HepG2 (cell line): ENCODE results near the gene FXN. TPM values are rescaled to one million over a fixed set of nuclear protein-coding genes. Genes with fewer than 3 reads are reported as not detected.

Source experiments
- BHLHE40 ChIP-seq: IDR thresholded peaks from 2 replicates; pipeline ENCODE4 v1.6.1; 2011; ENCODE audit warnings: low read length, improper control_type of control experiment
- EHMT2 ChIP-seq: fragments of 200-600 bp; sonication (generic); IDR thresholded peaks from 2 replicates; pipeline ENCODE4 v1.7.0; 2017; ENCODE audit warnings: antibody characterized with exemption, low read depth, low read length, borderline replicate concordance
- KDM2A ChIP-seq: sonication (generic); formaldehyde crosslinking; IDR thresholded peaks from 2 replicates; pipeline ENCODE4 v1.4.0; 2020; ENCODE audit warnings: low read depth, missing genetic modification reagents, borderline replicate concordance
- KLF12 ChIP-seq: sonication (generic); formaldehyde crosslinking; IDR thresholded peaks from 2 replicates; pipeline ENCODE4 v1.4.0; 2020; ENCODE audit warnings: missing genetic modification reagents, borderline replicate concordance
- KLF16 ChIP-seq, 2 experiments: sonication (generic) in 1 of 2; formaldehyde crosslinking in 1 of 2; IDR thresholded peaks; 2 replicates each; pipeline versions ENCODE4 v1.6.1 to v1.8.0; 2016 to 2023; ENCODE audit warnings: missing genetic modification reagents in 2 of 2, missing compliant biosample characterization in 1 of 2
- MAFG ChIP-seq: sonication (generic); formaldehyde crosslinking; IDR thresholded peaks from 2 replicates; pipeline ENCODE4 v1.5.1; 2020; ENCODE audit warnings: mild to moderate bottlenecking, missing genetic modification reagents
- NFE2 ChIP-seq: sonication (generic); formaldehyde crosslinking; IDR thresholded peaks from 2 replicates; pipeline ENCODE4 v1.4.0; 2020; ENCODE audit warnings: missing genetic modification reagents
- PHB2 ChIP-seq: fragments of 450-650 bp; IDR thresholded peaks from 2 replicates; pipeline ENCODE4 v1.6.1; 2018; ENCODE audit not compliant: partially characterized antibody
- PRPF4 ChIP-seq: fragments of 200-400 bp; formaldehyde crosslinking; IDR thresholded peaks from 2 replicates; pipeline ENCODE4 v1.6.1; 2016; ENCODE audit warnings: low read length, low read depth; ENCODE audit not compliant: poor library complexity, severe bottlenecking
- SAFB2 ChIP-seq: sonication (generic); formaldehyde crosslinking; IDR thresholded peaks from 2 replicates; pipeline ENCODE4 v1.5.1; 2020; ENCODE audit warnings: missing genetic modification reagents, low read depth, mild to moderate bottlenecking, borderline replicate concordance
- TAF15 ChIP-seq: fragments of 200-400 bp; formaldehyde crosslinking; IDR thresholded peaks from one replicate; pipeline ENCODE4 v1.6.1; 2018; ENCODE audit warnings: mild to moderate bottlenecking, low read depth, low read length; ENCODE audit not compliant: poor library complexity, severe bottlenecking
- ZNF282 ChIP-seq: fragments of 450-650 bp; IDR thresholded peaks from 2 replicates; pipeline ENCODE4 v1.6.1; 2018; ENCODE audit not compliant: partially characterized antibody
- ZNF354B ChIP-seq: sonication (generic); formaldehyde crosslinking; IDR thresholded peaks from 2 replicates; pipeline ENCODE4 v1.8.0; 2022; ENCODE audit warnings: mild to moderate bottlenecking, missing genetic modification reagents
- ZNF441 ChIP-seq: sonication (generic); formaldehyde crosslinking; IDR thresholded peaks from 2 replicates; pipeline ENCODE4 v1.7.0; 2021; ENCODE audit warnings: missing genetic modification reagents, borderline replicate concordance
- ZNF607 ChIP-seq: sonication (generic); formaldehyde crosslinking; IDR thresholded peaks from 2 replicates; pipeline ENCODE4 v1.5.1; 2020; ENCODE audit warnings: missing genetic modification reagents, mild to moderate bottlenecking, borderline replicate concordance
- ZNF790 ChIP-seq: sonication (generic); formaldehyde crosslinking; IDR thresholded peaks from 2 replicates; pipeline ENCODE4 v1.8.0; 2022; ENCODE audit warnings: missing genetic modification reagents, mild to moderate bottlenecking, borderline replicate concordance
- ZNF878 ChIP-seq: sonication (generic); formaldehyde crosslinking; IDR thresholded peaks from 2 replicates; pipeline ENCODE4 v1.8.1; 2023; ENCODE audit warnings: mild to moderate bottlenecking, missing genetic modification reagents, moderate library complexity
- polyA plus RNA-seq, 8 experiments: library from polyadenylated mRNA; depleted of rRNA in 3 of 8; stranded (reverse) in 7 of 8; unstranded in 1 of 8; fragments of >200 nt; fragmentation: Illumina TruSeq in 4 of 8; extraction: Trizol in 4 of 8; gene quantifications; 2 replicates each; pipeline versions ENCODE4 v1.2.1 to v1.2.3, GENCODE V29; 2011 to 2016; ENCODE audit warnings: low read depth in 4 of 8, missing spikeins in 1 of 8, mixed read lengths in 1 of 8; ENCODE audit not compliant: insufficient read depth in 1 of 8
- total RNA-seq, 5 experiments: library from RNA; depleted of rRNA; stranded (reverse); fragments of >200 nt; fragmentation: Illumina TruSeq; extraction: Trizol; gene quantifications; 2 replicates each; pipeline ENCODE4 v1.2.3, GENCODE V29; 2016; ENCODE audit warnings: low read depth in 1 of 5
- TF ChIP-seq, protein P1 (sequence below): sonication (generic); formaldehyde crosslinking; IDR thresholded peaks from 2 replicates; pipeline ENCODE4 v1.8.0; 2022; ENCODE audit warnings: missing genetic modification reagents, mild to moderate bottlenecking, borderline replicate concordance
- TF ChIP-seq, protein P2 (sequence below): IDR thresholded peaks from 2 replicates; pipeline ENCODE4 v1.6.1; 2016; ENCODE audit warnings: mild to moderate bottlenecking
- TF ChIP-seq, protein P3 (sequence below): sonication (generic); formaldehyde crosslinking; IDR thresholded peaks from 2 replicates; pipeline ENCODE4 v1.4.0; 2020; ENCODE audit warnings: missing genetic modification reagents; ENCODE audit errors: not compliant biosample characterization
- TF ChIP-seq, protein P4 (sequence below): conservative IDR thresholded peaks from 2 replicates; pipeline ENCODE4 v1.6.1; 2018; ENCODE audit warnings: missing genetic modification reagents

Gene FXN
- total and polyA plus RNA-seq, 2 of the 13 experiments (the other 11 are each of a cell fraction or from before 2014, with no cell fraction given), result 24.1 to 26.0 TPM

DNA sequence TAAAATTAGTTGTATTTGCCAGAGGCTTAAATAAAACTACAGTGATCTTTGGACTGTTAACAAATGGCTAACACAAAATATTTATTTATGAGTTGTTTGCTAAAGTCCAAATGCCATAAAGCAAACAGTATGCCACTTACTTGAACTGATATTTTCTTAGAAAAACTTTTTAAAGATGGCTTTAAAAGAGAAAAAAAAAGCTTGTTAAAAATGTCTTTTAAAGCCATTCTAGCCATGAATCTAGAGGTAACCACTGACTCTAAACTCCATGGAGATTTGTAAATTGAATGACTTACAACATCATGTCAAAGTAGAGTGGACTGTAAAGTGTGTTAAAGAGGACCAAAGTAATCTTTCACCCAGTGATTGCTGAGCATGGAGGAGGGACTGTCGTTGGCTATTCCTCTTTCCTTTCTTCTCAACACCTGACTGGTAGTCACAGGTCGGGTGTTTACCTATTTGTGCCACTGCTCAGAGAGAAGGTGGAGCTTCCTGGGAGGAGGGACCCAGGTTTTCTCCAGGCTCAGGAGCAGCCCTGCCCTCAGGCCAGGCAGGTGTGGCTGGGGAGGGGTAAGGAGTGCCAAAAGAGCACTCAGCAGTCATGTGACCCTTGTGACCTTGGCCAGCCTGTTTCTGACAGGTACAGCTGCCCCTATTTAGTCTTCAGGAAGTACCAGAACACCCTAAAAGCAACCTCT lies 69.4 kb downstream of the FXN start (continued):
- TF ChIP-seq, protein P1, sequence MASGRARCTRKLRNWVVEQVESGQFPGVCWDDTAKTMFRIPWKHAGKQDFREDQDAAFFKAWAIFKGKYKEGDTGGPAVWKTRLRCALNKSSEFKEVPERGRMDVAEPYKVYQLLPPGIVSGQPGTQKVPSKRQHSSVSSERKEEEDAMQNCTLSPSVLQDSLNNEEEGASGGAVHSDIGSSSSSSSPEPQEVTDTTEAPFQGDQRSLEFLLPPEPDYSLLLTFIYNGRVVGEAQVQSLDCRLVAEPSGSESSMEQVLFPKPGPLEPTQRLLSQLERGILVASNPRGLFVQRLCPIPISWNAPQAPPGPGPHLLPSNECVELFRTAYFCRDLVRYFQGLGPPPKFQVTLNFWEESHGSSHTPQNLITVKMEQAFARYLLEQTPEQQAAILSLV, result no peak
- TF ChIP-seq KDM2A (no peak; the same call in 1 of the 2 replicates), ZNF354B (CRISPR knock-in tag) (no peak), PRPF4 (no peak), EHMT2 (no peak), ZNF282 (no peak), TAF15 (no peak), KLF16 (CRISPR knock-in tag; IDR thresholded peaks at IDR 0.05) (peak in 1 of 2 experiments; percentile 69; a peak in 2 of 4 replicates), MAFG (CRISPR knock-in tag) (no peak), NFE2 (no peak), ZNF607 (no peak), ZNF878 (no peak), BHLHE40 (no peak), KLF12 (CRISPR knock-in tag) (no peak), PHB2 (no peak), ZNF441 (no peak), SAFB2 (CRISPR knock-in tag) (no peak; the same call in 1 of the 2 replicates), ZNF790 (CRISPR knock-in tag) (no peak)
- TF ChIP-seq, protein P2, sequence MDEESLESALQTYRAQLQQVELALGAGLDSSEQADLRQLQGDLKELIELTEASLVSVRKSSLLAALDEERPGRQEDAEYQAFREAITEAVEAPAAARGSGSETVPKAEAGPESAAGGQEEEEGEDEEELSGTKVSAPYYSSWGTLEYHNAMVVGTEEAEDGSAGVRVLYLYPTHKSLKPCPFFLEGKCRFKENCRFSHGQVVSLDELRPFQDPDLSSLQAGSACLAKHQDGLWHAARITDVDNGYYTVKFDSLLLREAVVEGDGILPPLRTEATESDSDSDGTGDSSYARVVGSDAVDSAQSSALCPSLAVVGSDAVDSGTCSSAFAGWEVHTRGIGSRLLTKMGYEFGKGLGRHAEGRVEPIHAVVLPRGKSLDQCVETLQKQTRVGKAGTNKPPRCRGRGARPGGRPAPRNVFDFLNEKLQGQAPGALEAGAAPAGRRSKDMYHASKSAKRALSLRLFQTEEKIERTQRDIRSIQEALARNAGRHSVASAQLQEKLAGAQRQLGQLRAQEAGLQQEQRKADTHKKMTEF, result peak; percentile 60; the same call in 1 of the 2 replicates
- TF ChIP-seq, protein P3, sequence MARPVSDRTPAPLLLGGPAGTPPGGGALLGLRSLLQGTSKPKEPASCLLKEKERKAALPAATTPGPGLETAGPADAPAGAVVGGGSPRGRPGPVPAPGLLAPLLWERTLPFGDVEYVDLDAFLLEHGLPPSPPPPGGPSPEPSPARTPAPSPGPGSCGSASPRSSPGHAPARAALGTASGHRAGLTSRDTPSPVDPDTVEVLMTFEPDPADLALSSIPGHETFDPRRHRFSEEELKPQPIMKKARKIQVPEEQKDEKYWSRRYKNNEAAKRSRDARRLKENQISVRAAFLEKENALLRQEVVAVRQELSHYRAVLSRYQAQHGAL (CRISPR knock-in tag), result no peak
- TF ChIP-seq, protein P4, sequence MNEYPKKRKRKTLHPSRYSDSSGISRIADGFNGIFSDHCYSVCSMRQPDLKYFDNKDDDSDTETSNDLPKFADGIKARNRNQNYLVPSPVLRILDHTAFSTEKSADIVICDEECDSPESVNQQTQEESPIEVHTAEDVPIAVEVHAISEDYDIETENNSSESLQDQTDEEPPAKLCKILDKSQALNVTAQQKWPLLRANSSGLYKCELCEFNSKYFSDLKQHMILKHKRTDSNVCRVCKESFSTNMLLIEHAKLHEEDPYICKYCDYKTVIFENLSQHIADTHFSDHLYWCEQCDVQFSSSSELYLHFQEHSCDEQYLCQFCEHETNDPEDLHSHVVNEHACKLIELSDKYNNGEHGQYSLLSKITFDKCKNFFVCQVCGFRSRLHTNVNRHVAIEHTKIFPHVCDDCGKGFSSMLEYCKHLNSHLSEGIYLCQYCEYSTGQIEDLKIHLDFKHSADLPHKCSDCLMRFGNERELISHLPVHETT (CRISPR knock-in tag), result no peak
